Measurements from ENCODE around the gene NAA80.

GRCh38 chr3:50278880-50279224 is 20.4 kb downstream of the NAA80 start, which contains the start of gene LSMEM2:
- TF ChIP-seq CTCF (IDR thresholded peaks at IDR 0.05) (no peak), POLR2A (IDR thresholded peaks at IDR 0.05) (peak in 1 of 2 donors; percentile 19)
